Spleen (tissue), 11 donors: ENCODE measurements around the gene TNK2. TPM values are rescaled to one million over a fixed set of nuclear protein-coding genes. Genes with fewer than 3 reads are reported as not detected.
"Not testable (repeated sequence)": the region's sequence is repeated elsewhere in the genome, so short reads cannot be mapped to it uniquely, and the experiment has no call there.

ENCODE experiments used
- DNase-seq: peaks from one replicate; pipeline ENCODE4 v3.0.0-alpha.2; 2020
- H3K27ac ChIP-seq, 8 donors: fragments of 200-600 bp; sonication (generic) in 7 of 8; 1 replicate in 4 of 8; 2 replicates in 4 of 8; pipeline versions ENCODE4 v1.5.0 to v1.8.0; 2016 to 2021; ENCODE audit warnings: inconsistent platforms in 4 of 8, mild to moderate bottlenecking in 4 of 8, moderate library complexity in 1 of 8
- H3K27me3 ChIP-seq, 7 donors: fragments of 200-600 bp; sonication (generic) in 6 of 7; replicated peaks in 1 of 7; 1 replicate in 4 of 7; 2 replicates in 3 of 7; pipeline versions ENCODE4 v1.5.0 to v1.8.0; 2016 to 2021; ENCODE audit warnings: inconsistent platforms in 3 of 7, mild to moderate bottlenecking in 1 of 7
- H3K36me3 ChIP-seq, 6 donors: fragments of 200-600 bp; sonication (generic) in 5 of 6; 1 replicate in 4 of 6; 2 replicates in 2 of 6; pipeline versions ENCODE4 v1.5.0 to v1.8.0; 2016 to 2021; ENCODE audit warnings: inconsistent platforms in 2 of 6
- H3K4me1 ChIP-seq, 6 donors: fragments of 200-600 bp; sonication (generic) in 5 of 6; 1 replicate in 3 of 6; 2 replicates in 3 of 6; pipeline versions ENCODE4 v1.5.0 to v1.8.0; 2016 to 2021; ENCODE audit warnings: inconsistent platforms in 3 of 6
- H3K4me3 ChIP-seq, 8 donors: fragments of 200-600 bp; sonication (generic) in 7 of 8; 1 replicate in 4 of 8; 2 replicates in 4 of 8; pipeline versions ENCODE4 v1.5.0 to v1.8.0; 2016 to 2021; ENCODE audit warnings: inconsistent platforms in 4 of 8, mild to moderate bottlenecking in 4 of 8, moderate library complexity in 2 of 8
- H3K9me3 ChIP-seq, 8 donors: fragments of 200-600 bp; sonication (generic) in 7 of 8; 1 replicate in 4 of 8; 2 replicates in 4 of 8; pipeline versions ENCODE4 v1.5.0 to v1.8.0; 2016 to 2021; ENCODE audit warnings: inconsistent platforms in 4 of 8
- CTCF ChIP-seq, 11 experiments: fragments of 200-600 bp in 7 of 11; fragments of 450-650 bp in 4 of 11; sonication (generic) in 4 of 11; IDR thresholded peaks in 8 of 11; conservative IDR thresholded peaks in 3 of 11; 1 replicate in 7 of 11; 2 replicates in 4 of 11; pipeline versions ENCODE4 v1.4.0 to v1.8.0; 2016 to 2021; ENCODE audit warnings: antibody characterized with exemption in 11 of 11, inconsistent platforms in 4 of 11, mild to moderate bottlenecking in 1 of 11
- POLR2A ChIP-seq, 3 donors: fragments of 450-650 bp; IDR thresholded peaks; one replicate each; pipeline ENCODE4 v1.5.1; 2017; ENCODE audit warnings: antibody characterized with exemption in 3 of 3, mild to moderate bottlenecking in 1 of 3
- POLR2AphosphoS5 ChIP-seq, 3 donors: sonication (generic); formaldehyde crosslinking; IDR thresholded peaks; one replicate each; pipeline ENCODE4 v1.5.1; 2017; ENCODE audit warnings: antibody characterized with exemption in 3 of 3
- WGBS, 5 donors: extraction: QIAGEN DNeasy Blood & Tissue Kit in 3 of 5; methylation state at CpG; one replicate each; pipeline versions ENCODE4 v1.1.5 to v1.1.7; 2013 to 2018; 5-methylcytosine and 5-hydroxymethylcytosine counted together
- intact Hi-C: fragments of 100-400 bp; cut with DNase I; formaldehyde crosslinking; loops from one replicate; pipeline ENCODE4 v1.15.0; 2023; ENCODE audit warnings: low total_unique reads
- polyA plus RNA-seq, 3 donors: library from polyadenylated mRNA; stranded (reverse); fragments of 200-250 nt; gene quantifications; one replicate each; pipeline ENCODE4 v1.2.1, GENCODE V29; 2013
- total RNA-seq, 7 donors: library from RNA; depleted of rRNA in 3 of 7; stranded (reverse); fragments of >200 nt in 3 of 7; fragmentation: NEBNext Ultra II Directional in 4 of 7; extraction: Animal tissue kit (Norgen Biotek cat#: 25700) in 4 of 7; gene quantifications; one replicate each; pipeline versions ENCODE4 v1.1.0 to v1.2.1, GENCODE V29; 2016 to 2021
- donor health status: healthy with polysubstance abuse.
- donor health status: DM: no; HTN: no; CAD: no; lungs with moderate emphysema.
- donor health status: DM: no; HTN: no; CAD: no.
- donor health status: Bipolar disorder and iron deficiency.
- donor health status: healthy.
- donor health status: DM: no; HTN: no; CAD: no.
- donor health status: DM: yes; HTN: yes; CAD: no.

The TNK2 gene
- total and polyA plus RNA-seq, 10 donors, result 30.6 to 104 (median 76.2) TPM

GRCh38 chr3:195866686-195867511 is 41.5 kb downstream of the TNK2 start:
- H3K27me3 ChIP-seq, result no peaks in the 10 kb centered on the region
- peaks cover 0 to 14% (median 8%) of the 10 kb centered on the region in 6 donors for H3K4me1 ChIP-seq
- H3K27ac ChIP-seq, result no peak overlapping the region
- DNase-seq, result peak; percentile 78
- intact Hi-C loops, result no loop called here
- no peaks in the 10 kb centered on the region for H3K9me3 ChIP-seq
- H3K36me3 ChIP-seq, result peaks cover 0 to 87% (median 67%) of the 10 kb centered on the region in 6 donors
- TF ChIP-seq POLR2AphosphoS5 (IDR thresholded peaks at IDR 0.05) (no peak), POLR2A (IDR thresholded peaks at IDR 0.05) (no peak), CTCF (IDR thresholded peaks at IDR 0.05 in 8 of 11, conservative IDR thresholded peaks at IDR 0.05 in 3 of 11) (no peak)
- H3K4me3 ChIP-seq, result no peak overlapping the region
- WGBS, 5 donors, result 93 to 95% (median 93%) methylated on average over 21 to 30 of the region's 30 CpGs

GRCh38 chr3:195865752-195866151 is 42.6 kb downstream of the TNK2 start:
- WGBS, 5 donors, result 91 to 96% (median 95%) methylated on average over 12 to 15 of the region's 15 CpGs

GRCh38 chr3:195863121-195864061 is 45.0 kb downstream of the TNK2 start:
- Histone ChIP-seq H3K27me3 (no peaks in the 10 kb centered on the region), H3K36me3 (peaks cover 0 to 52% (median 36%) of the 10 kb centered on the region in 6 donors), H3K9me3 (no peaks in the 10 kb centered on the region), H3K27ac (peak overlapping the region in 5 of 8 donors; percentile 10 to 55 (median 13)), H3K4me3 (no peak overlapping the region), H3K4me1 (peaks cover 4 to 24% (median 14%) of the 10 kb centered on the region in 6 donors)
- peak; percentile 93 for DNase-seq
- intact Hi-C loops, result loop anchor here (5.0 kb wide), 1 partner anchor 34 kb away; no protein-coding TSS in a partner anchor
- whole genome bisulfite sequencing, 5 donors, result 53 to 64% (median 58%) methylated on average over 25 to 30 of the region's 30 CpGs
- TF ChIP-seq POLR2AphosphoS5 (IDR thresholded peaks at IDR 0.05) (peak; percentile 24 to 80 (median 53)), CTCF (IDR thresholded peaks at IDR 0.05 in 8 of 11, conservative IDR thresholded peaks at IDR 0.05 in 3 of 11) (peak; percentile 72 to 94 (median 87)), POLR2A (IDR thresholded peaks at IDR 0.05) (no peak)

More at GRCh38 chr3:195865752-195866151, 42.6 kb downstream of the TNK2 start:
- H3K27me3 ChIP-seq, result no peaks in the 10 kb centered on the region
- no peak overlapping the region for H3K4me3 ChIP-seq
- TF ChIP-seq POLR2AphosphoS5 (IDR thresholded peaks at IDR 0.05) (peak in 1 of 3 donors; percentile 28), POLR2A (IDR thresholded peaks at IDR 0.05) (no peak), CTCF (IDR thresholded peaks at IDR 0.05 in 8 of 11, conservative IDR thresholded peaks at IDR 0.05 in 3 of 11) (no peak)
- peaks cover 0 to 14% (median 8%) of the 10 kb centered on the region in 6 donors for H3K4me1 ChIP-seq
- no peak for DNase-seq
- H3K36me3 ChIP-seq, result peaks cover 0 to 75% (median 58%) of the 10 kb centered on the region in 6 donors
- no peaks in the 10 kb centered on the region for H3K9me3 ChIP-seq
- intact Hi-C loops, result no loop called here
- no peak overlapping the region for H3K27ac ChIP-seq

- not testable (repeated sequence) for H3K4me3 ChIP-seq, DNase-seq, H3K9me3 ChIP-seq, H3K27ac ChIP-seq, H3K27me3 ChIP-seq
- WGBS, 5 donors, result 92 to 97% (median 94%) methylated on average over 12 of the region's 12 CpGs
- H3K4me1 ChIP-seq, result peaks cover 4 to 24% (median 14%) of the 10 kb centered on the region in 6 donors
- intact Hi-C loops, result loop anchor here (5.0 kb wide), 1 partner anchor 35 kb away; no protein-coding TSS in a partner anchor
- H3K36me3 ChIP-seq, result peaks cover 0 to 41% (median 25%) of the 10 kb centered on the region in 6 donors
These were observed 46.0 kb downstream of the TNK2 start for GRCh38 chr3:195862318-195862717.
